Smooth muscle cell (in vitro differentiated cells): ENCODE data around the gene AFF3. TPM values are rescaled to one million over a fixed set of nuclear protein-coding genes. Genes with fewer than 3 reads are reported as not detected.

ENCODE experiments used
- DNase-seq: peaks from one replicate; lab custom pipeline; 2025; ENCODE audit not compliant: unreplicated experiment; lab: John Stamatoyannopoulos, UW
- H2AFZ ChIP-seq: fragments of 200-600 bp; sonication (generic); 2 replicates; pipeline ENCODE4 v1.6.0; 2016; ENCODE audit warnings: antibody characterized with exemption, low read depth, mild to moderate bottlenecking
- H3F3A ChIP-seq: fragments of 200-600 bp; sonication (generic); 2 replicates; pipeline ENCODE4 v1.6.0; 2017; ENCODE audit warnings: antibody characterized with exemption, low read depth
- H3K27ac ChIP-seq: fragments of 200-600 bp; sonication (generic); 2 replicates; pipeline ENCODE4 v1.5.1; 2016; ENCODE audit warnings: low read depth, mild to moderate bottlenecking
- H3K27me3 ChIP-seq: fragments of 200-600 bp; sonication (generic); 2 replicates; pipeline ENCODE4 v1.6.1; 2016; ENCODE audit warnings: low read depth, mild to moderate bottlenecking
- H3K36me3 ChIP-seq: fragments of 200-600 bp; sonication (generic); 2 replicates; pipeline ENCODE4 v1.5.1; 2016; ENCODE audit warnings: low read depth
- H3K4me1 ChIP-seq: fragments of 200-600 bp; sonication (generic); 2 replicates; pipeline ENCODE4 v1.5.1; 2016; ENCODE audit warnings: low read depth
- H3K4me2 ChIP-seq: fragments of 200-600 bp; sonication (generic); 2 replicates; pipeline ENCODE4 v1.6.0; 2016; ENCODE audit warnings: mild to moderate bottlenecking
- H3K4me3 ChIP-seq: fragments of 200-600 bp; sonication (generic); 2 replicates; pipeline ENCODE4 v1.5.1; 2016; ENCODE audit warnings: mild to moderate bottlenecking
- H3K79me2 ChIP-seq: fragments of 200-600 bp; sonication (generic); 2 replicates; pipeline ENCODE4 v1.6.0; 2016; ENCODE audit warnings: low read depth, mild to moderate bottlenecking
- H3K9ac ChIP-seq: fragments of 200-600 bp; sonication (generic); 2 replicates; pipeline ENCODE4 v1.6.0; 2016; ENCODE audit warnings: low read depth
- H3K9me3 ChIP-seq: fragments of 200-600 bp; sonication (generic); replicated peaks from 2 replicates; pipeline ENCODE4 v1.5.1; 2016; ENCODE audit warnings: low read depth
- H4K20me1 ChIP-seq: fragments of 200-600 bp; sonication (generic); 2 replicates; pipeline ENCODE4 v1.6.0; 2016; ENCODE audit warnings: low read depth
- WGBS: methylation state at CpG from one replicate; pipeline ENCODE4 v1.1.7; 2016; ENCODE audit warnings: low lambda C conversion rate; 5-methylcytosine and 5-hydroxymethylcytosine counted together
- polyA plus RNA-seq: library from polyadenylated mRNA; unstranded; fragments of >200 nt; fragmentation: Nextera tagmentation; extraction: Ambion mirVana; gene quantifications from 2 replicates; pipeline ENCODE4 v1.2.1, GENCODE V29; 2016
- total RNA-seq: library from RNA; depleted of rRNA; stranded (reverse); fragments of >200 nt; gene quantifications from 2 replicates; pipeline ENCODE4 v1.2.3, GENCODE V29; 2014
- TF ChIP-seq, protein P1 (sequence below): fragments of 200-600 bp; sonication (generic); IDR thresholded peaks from 2 replicates; pipeline ENCODE4 v1.5.1; 2017; ENCODE audit warnings: borderline replicate concordance, mild to moderate bottlenecking, antibody characterized with exemption; ENCODE audit not compliant: insufficient read depth, poor library complexity, severe bottlenecking

Gene AFF3
- total and polyA plus RNA-seq, 2 experiments from 2014 or later, result 0.27 to 0.39 TPM

- TF ChIP-seq, protein P1, sequence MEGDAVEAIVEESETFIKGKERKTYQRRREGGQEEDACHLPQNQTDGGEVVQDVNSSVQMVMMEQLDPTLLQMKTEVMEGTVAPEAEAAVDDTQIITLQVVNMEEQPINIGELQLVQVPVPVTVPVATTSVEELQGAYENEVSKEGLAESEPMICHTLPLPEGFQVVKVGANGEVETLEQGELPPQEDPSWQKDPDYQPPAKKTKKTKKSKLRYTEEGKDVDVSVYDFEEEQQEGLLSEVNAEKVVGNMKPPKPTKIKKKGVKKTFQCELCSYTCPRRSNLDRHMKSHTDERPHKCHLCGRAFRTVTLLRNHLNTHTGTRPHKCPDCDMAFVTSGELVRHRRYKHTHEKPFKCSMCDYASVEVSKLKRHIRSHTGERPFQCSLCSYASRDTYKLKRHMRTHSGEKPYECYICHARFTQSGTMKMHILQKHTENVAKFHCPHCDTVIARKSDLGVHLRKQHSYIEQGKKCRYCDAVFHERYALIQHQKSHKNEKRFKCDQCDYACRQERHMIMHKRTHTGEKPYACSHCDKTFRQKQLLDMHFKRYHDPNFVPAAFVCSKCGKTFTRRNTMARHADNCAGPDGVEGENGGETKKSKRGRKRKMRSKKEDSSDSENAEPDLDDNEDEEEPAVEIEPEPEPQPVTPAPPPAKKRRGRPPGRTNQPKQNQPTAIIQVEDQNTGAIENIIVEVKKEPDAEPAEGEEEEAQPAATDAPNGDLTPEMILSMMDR, result no peak
- WGBS, result 88% methylated on average over 4 of the region's 4 CpGs
- Histone ChIP-seq H3K4me2 (no peak overlapping the region), H3K79me2 (no peaks in the 10 kb centered on the region), H4K20me1 (no peaks in the 10 kb centered on the region), H3K27me3 (peaks cover 32% of the 10 kb centered on the region), H3K36me3 (no peaks in the 10 kb centered on the region), H3K9me3 (no peaks in the 10 kb centered on the region), H2AFZ (no peak overlapping the region), H3F3A (no peaks in the 10 kb centered on the region), H3K27ac (no peak overlapping the region), H3K4me1 (no peaks in the 10 kb centered on the region), H3K9ac (no peak overlapping the region), H3K4me3 (no peak overlapping the region)
- DNase-seq, result no peak
Measured at GRCh38 chr2:99842451-99842850, 299.9 kb downstream of the AFF3 start.

DNA sequence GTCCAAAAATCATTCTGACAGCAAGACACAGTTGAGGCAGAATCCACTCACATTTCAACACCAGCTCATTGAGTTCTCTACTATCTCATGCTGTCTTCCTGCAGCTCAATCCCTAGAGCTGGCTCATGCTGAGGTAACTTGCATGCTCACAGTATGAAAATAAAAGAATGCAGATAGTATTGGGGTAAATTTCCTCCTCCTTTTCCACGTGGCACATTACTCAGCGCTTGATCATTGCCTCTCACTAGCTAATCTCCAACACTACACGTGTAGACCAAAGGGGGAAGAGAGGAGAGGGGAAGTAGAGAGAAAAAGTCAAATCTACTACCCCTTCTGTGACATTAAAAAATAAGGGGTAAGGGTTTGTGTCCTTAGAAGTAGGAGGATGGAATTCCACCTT lies 300.6 kb downstream of the AFF3 start:
- Histone ChIP-seq H2AFZ (no peak overlapping the region), H3K27ac (no peak overlapping the region), H3K4me3 (no peak overlapping the region), H3K4me1 (no peaks in the 10 kb centered on the region), H3K9me3 (no peaks in the 10 kb centered on the region), H3K36me3 (no peaks in the 10 kb centered on the region), H4K20me1 (no peaks in the 10 kb centered on the region), H3K27me3 (peaks cover 32% of the 10 kb centered on the region), H3K79me2 (no peaks in the 10 kb centered on the region), H3K9ac (no peak overlapping the region), H3F3A (no peaks in the 10 kb centered on the region), H3K4me2 (no peak overlapping the region)
- 50% methylated on average over 3 of the region's 3 CpGs for WGBS
- TF ChIP-seq, protein P1, result no peak
- no peak for DNase-seq

DNA sequence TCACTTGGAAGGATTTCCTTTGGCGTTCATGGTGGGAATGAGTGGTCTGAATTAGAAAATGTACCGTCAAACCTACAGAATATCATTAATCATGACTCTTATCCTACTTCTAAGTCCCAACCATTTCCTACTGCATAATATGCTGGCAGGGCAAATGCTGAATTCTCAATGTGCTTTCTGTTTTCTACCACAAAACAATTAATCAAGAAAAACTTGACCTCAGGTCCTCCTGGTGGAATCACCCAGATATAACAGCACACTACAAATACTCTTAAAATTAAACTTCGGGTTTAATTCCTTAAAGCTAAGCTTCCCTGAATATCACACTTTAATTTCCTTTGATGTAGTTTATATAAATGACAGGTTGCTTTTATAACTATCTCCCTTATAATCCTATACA lies 301.6 kb downstream of the AFF3 start:
- H3K27ac ChIP-seq, result no peak overlapping the region
- H3K79me2 ChIP-seq, result no peaks in the 10 kb centered on the region
- no peak overlapping the region for H3K4me3 ChIP-seq
- H4K20me1 ChIP-seq, result no peaks in the 10 kb centered on the region
- no peak overlapping the region for H2AFZ ChIP-seq
- WGBS, result 99% methylated on average over 3 of the region's 3 CpGs
- TF ChIP-seq, protein P1, result no peak
- H3K27me3 ChIP-seq, result peaks cover 32% of the 10 kb centered on the region
- no peaks in the 10 kb centered on the region for H3K4me1 ChIP-seq
- no peak for DNase-seq
- H3K36me3 ChIP-seq, result no peaks in the 10 kb centered on the region
- H3F3A ChIP-seq, result no peaks in the 10 kb centered on the region
- H3K9ac ChIP-seq, result no peak overlapping the region
- no peak overlapping the region for H3K4me2 ChIP-seq
- H3K9me3 ChIP-seq, result no peaks in the 10 kb centered on the region
